Thyroid gland (tissue), 4 donors: ENCODE data around the gene SCAPER.

Experiments
- CTCF ChIP-seq, 6 experiments: fragments of 200-600 bp in 3 of 6; fragments of 450-650 bp in 3 of 6; sonication (generic) in 3 of 6; IDR thresholded peaks; one replicate each; pipeline ENCODE4 v1.5.1; 2016 to 2019; ENCODE audit warnings: antibody characterized with exemption in 6 of 6, mild to moderate bottlenecking in 2 of 6, inconsistent platforms in 1 of 6, moderate library complexity in 1 of 6
- POLR2A ChIP-seq, 2 donors: fragments of 450-650 bp; IDR thresholded peaks; one replicate each; pipeline ENCODE4 v1.6.1; 2017; ENCODE audit warnings: antibody characterized with exemption in 2 of 2, mild to moderate bottlenecking in 2 of 2, moderate library complexity in 1 of 2

- no peak for TF ChIP-seq CTCF (IDR thresholded peaks at IDR 0.05)
- no peak for TF ChIP-seq POLR2A (IDR thresholded peaks at IDR 0.05)
Measured at GRCh38 chr15:76299786-76300185, 605.4 kb downstream of the SCAPER start.
